Stimulated activated CD4-positive, alpha-beta T cell treated with anti-CD3 and anti-CD28 coated beads, Interleukin-1b, Interleukin-23, amount 100 ng/mL, for 48 hours (primary cell): ENCODE measurements around the gene DCANP1.

Experiments used
- DNase-seq: peaks from one replicate; pipeline ENCODE4 v3.0.0-alpha.2; 2020

The DCANP1 gene

DNA sequence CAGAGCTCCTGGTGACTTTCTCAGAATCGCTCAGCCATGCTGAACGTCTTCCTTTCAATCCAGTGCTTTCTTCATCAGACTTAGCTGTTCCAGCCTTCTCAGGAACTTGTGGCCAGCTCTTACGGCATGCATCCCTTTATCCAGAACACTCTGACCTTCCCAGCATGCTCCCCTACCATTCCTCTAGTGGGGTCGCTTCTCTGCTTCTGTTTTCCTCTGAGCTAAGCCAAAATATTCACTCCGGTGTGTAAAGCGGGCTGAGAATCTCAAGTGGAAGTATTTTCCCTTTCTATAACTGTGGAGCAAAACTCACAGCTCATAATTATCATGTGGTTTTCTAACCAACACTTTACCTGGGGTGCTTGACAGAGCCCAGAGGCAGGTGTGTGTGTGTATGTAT is 6.2 kb downstream of the DCANP1 start:
- DNase-seq: no peak

GRCh38 chr5:135439231-135440205 is 7.6 kb downstream of the DCANP1 start:
- no peak for DNase-seq

DNA sequence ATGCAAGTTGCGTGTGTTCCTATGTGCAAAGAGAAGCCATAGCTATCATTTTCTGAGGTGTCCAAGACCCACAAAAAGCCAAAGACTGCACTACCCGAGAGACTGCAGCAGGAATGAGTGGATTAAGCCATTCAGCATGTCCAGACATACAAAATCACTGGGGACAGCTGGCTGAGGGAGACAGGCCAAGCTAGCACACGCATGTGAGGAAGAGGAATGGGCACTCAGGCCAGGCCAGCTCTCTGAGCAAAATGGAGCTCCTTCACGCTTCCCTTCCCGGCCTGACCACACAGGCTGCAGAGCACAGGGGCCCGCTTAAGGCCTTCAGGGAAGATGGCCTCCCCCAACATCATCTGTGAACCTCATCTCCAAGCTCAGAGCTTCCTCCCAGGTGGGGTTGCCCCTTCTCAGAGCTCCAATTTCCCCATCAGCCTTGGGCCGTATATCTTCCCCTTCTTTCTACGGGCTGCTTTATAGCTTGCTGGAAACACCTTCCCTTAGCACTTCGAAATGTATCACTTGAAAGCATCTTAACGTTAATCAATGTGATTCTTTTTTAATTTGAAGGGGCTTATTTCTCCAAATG is 8.4 kb downstream of the DCANP1 start:
- DNase-seq: no peak

DNA sequence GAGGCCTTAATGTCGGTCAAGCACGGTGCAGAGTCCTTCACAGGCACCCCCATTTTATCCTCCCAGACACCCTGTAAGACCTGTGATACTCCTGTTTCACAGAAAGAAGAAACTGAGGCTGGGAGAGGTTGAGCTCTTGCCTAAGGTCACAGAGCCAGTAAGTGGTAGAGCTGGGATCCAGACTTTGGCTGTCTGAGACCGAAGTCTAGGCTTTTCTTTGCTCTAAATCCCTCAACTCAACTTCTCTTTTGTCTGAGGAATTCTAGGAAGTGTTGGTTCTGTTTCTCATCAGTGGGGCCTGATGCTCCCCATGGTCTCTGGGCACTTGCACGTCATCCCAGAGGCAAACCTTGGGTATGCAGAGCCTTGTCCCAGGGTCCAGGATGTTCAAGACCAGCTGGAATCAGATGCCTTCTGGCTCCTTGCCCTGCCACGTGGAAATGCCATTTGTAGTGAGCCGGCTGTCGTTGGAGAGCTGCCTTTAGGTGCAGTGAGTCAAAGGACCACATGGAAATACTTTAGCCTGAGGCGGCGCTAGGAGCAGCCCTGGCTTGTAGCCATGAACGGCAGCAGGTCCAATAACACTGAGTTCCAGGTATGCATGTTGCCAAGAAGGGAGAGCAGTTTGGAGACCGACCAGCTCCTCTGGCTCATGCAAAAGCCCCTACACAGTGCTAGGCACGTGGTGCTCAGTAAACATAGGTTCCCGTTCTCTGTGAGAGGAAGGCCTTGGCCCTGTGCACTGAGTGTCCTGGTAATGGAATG is 9.2 kb downstream of the DCANP1 start:
- DNase-seq: no peak

- DNase-seq: no peak
Measured at GRCh38 chr5:135437422-135437795, 9.7 kb downstream of the DCANP1 start.

GRCh38 chr5:135436951-135437418 is 10.2 kb downstream of the DCANP1 start:
- DNase-seq: no peak

GRCh38 chr5:135435467-135436330 is 11.4 kb downstream of the DCANP1 start:
- DNase-seq: no peak

DNA sequence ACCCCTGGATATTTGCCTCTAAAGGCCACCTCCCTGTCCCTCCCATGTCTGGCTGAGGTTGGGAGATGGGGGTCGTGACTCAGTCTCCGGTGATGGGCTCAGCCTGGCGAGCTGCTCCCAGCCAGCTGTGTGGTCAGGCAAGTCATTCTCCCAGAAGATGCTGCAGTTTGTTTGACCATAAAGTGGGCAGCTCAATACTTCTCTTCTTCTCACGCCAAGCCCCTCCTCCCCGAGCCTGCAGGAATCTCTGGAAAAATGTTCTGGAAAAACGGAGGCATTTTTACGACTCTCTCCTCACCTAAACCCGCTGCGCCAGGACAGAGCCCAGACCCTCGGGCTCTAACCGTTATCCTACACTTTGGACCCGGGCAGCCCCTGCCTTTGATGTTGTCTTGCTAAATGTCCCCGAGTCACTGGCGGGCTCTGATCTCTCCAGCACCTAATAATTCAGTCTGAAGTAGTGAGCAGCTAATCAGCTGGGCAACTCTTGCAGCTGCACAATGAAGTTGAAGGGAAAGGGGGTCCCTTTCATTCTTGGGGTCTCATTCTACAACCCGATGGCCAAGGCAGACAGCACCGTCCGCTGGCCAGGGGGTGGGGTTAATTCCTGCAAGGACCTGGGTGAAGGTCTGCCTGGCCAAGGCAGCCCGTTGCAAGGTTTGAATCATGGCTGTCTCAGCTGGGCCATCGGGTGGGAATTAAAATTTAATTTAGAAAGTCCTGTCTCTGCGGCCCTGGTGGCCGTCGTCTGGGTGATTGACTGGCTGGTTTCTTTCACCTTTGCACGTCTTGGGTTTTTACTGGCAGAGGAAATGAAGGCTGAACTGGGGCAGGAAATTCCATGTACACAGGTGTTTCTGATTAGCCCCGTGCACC is 12.3 kb downstream of the DCANP1 start:
- DNase-seq: no peak

DNA sequence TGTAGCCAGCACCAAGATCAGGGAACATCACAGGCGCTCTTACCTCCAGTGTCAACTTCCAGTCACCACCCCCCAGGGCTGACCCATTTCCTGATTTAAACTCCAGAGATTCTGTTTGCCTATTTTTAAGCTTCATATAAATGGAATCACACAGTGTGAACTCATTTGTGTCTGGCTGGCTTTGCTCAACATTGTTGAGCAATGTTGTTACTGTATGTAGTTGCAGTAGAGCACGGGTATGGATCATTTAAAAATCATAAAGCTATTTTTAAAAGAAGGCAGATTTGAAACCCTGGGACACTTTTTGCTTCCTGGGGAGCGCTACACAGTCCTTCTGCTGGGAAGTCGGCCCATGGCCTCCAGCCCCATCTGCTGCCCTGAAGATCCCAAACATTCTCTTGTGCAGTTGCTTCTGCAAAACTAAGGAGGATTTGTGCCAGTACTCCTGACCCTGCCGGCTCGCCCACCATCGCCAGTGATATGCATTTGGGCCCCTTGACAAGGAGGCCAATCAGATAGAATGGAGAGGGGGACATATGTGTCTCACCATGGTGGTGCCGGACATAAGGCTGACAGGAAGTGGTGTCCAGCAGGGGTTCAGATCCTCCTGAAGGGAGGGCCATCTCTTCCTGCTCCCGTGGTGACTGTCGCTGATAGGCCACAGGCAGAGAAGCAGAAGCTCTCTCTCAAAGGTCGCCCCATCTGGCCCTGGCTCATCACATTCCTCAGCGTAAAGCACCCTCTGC is 13.3 kb downstream of the DCANP1 start:
- DNase-seq: no peak

- DNase-seq: no peak
Measured at GRCh38 chr5:135432113-135432512, 15.0 kb downstream of the DCANP1 start.

DNA sequence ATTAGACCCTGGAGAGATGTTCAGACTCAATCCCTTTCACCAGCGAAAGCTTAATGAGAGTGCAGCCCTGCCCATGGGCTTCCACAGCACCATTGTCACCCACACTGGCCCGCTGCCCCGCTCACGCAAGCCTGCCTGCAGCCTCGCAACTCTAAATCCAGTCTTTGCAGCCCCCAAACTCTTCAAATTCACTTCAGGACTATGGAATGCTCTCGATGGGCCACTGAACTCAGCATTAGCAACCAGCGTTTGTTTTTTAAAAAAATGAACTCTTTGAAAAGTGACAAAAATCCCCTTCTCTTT is 17.1 kb downstream of the DCANP1 start:
- no peak for DNase-seq

- DNase-seq: no peak
Measured at GRCh38 chr5:135429301-135430134, 17.6 kb downstream of the DCANP1 start.

GRCh38 chr5:135428586-135428985 is 18.6 kb downstream of the DCANP1 start:
- no peak for DNase-seq

DNA sequence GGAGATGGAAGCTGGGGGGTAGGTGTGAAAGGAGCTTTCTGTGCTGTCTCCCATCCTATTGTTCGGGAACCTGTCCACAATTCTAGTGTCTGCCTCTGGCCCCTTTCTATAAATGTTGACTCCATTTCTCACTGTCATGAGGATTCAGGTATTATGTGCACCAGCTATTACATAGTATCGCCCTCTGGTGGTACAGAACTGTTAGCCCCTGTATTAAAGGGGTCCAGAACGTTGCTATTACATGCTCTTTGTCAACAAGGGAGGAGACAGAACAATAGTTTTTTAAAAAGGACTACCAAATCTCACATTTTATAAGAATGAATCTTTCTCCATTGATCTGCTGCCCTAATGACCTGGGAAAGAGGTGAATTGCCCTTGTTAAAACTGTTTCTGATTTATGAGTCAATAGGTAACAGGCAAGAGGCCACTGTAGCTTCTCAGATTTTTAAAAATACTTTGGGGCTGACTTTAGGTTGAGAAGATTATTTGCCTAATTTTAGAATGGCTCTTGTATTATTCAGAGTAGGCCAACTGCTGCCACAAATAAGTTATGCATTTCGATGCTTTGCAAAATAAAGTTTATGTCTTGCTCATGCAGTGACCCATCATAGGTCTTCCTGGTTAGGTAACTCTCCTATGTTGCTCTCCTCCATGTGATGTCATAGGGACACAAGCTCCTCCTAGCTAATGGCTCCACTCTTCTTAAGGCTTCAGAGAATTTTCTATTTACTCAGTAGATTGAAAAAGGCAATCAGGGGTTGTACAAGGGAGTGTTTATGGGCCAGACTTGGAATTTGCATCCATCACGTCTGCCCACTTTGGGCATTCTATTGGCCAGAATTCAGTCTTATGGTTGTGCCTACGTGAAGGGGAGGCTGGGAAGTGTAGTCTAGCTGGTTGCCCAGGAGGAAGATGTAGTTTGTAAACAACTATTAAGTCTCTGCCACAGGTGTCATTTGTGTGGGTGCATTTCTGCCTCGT is 20.8 kb downstream of the DCANP1 start:
- no peak for DNase-seq

GRCh38 chr5:135425641-135426040 is 21.5 kb downstream of the DCANP1 start:
- no peak for DNase-seq

DNA sequence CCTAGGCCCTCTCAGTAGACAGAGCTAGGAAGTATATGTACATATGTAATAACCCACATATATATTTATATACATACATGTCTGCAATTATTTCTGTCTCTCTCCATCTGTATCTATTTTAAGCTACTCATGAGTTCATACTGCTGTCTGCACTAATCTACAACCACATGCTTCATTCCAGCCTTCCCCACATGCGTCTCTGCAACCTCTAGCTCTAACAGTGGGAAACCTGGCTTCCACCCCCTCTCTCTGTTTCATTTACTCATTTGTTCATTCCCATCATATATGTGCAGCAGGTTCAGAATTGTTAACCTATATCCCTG is 23.3 kb downstream of the DCANP1 start:
- no peak for DNase-seq

GRCh38 chr5:135423146-135423845 is 23.9 kb downstream of the DCANP1 start:
- DNase-seq: no peak

DNA sequence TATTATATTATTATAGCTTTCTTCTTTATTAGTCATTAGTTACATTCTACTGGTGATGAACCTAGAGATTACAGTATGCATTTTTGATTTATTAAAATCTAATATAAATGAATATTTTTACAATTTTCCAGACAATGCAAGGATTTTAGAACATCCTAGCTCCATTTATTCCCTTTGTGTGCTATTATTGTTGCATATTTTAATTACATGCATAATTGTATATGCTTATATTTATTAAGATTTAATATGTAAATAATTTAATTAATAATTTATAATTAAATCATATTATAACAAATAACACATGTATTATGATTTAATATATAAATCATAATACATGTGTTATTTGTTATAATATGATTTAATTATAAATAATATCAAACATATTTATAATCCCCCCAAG is 24.7 kb downstream of the DCANP1 start:
- DNase-seq: no peak
